HEK293 (cell line): ENCODE results near the gene RMND5B.

Experiments
- CTCF ChIA-PET: fragments of 350-600 bp; formaldehyde crosslinking; extraction: SDS; loops from one replicate; lab custom pipeline; 2021; ENCODE audit warnings: antibody characterized with exemption; lab: Yijun Ruan, JAX
- POLR2A ChIA-PET: fragments of 300-600 bp; formaldehyde crosslinking; extraction: SDS; loops from one replicate; lab custom pipeline; 2020; ENCODE audit warnings: antibody characterized with exemption, inconsistent platforms; lab: Yijun Ruan, JAX
- H3K27ac ChIP-seq: fragments of 200-500 bp; sonication (Bioruptor generic); 2 replicates; pipeline ENCODE4 v1.5.1; 2014; ENCODE audit warnings: low read depth, low read length, control low read depth, inconsistent platforms; ENCODE audit errors: extremely low read depth
- H3K36me3 ChIP-seq, 2 experiments: fragments of 200-500 bp in 1 of 2; sonication (Bioruptor generic) in 1 of 2; 1 replicate in 1 of 2; 2 replicates in 1 of 2; pipeline ENCODE4 v1.5.1; 2014 to 2017; ENCODE audit warnings: inconsistent platforms in 2 of 2, low read length in 2 of 2; ENCODE audit not compliant: control insufficient read depth in 2 of 2, insufficient read depth in 1 of 2
- H3K4me1 ChIP-seq: fragments of 200-500 bp; sonication (Bioruptor generic); 2 replicates; pipeline ENCODE4 v1.5.1; 2014; ENCODE audit warnings: mild to moderate bottlenecking, low read length, inconsistent platforms; ENCODE audit not compliant: control insufficient read depth, insufficient read depth
- H3K4me3 ChIP-seq: 2 replicates; pipeline ENCODE4 v1.5.1; 2011; ENCODE audit warnings: low read depth, mild to moderate bottlenecking, control low read depth, low read length, moderate library complexity
- H3K9me3 ChIP-seq: fragments of 200-500 bp; sonication (Bioruptor generic); 2 replicates; pipeline ENCODE4 v1.5.1; 2014; ENCODE audit warnings: low read depth, low read length, inconsistent platforms; ENCODE audit not compliant: control insufficient read depth, insufficient read depth
- GFI1B ChIP-seq: fragments of 450-650 bp; formaldehyde crosslinking; IDR thresholded peaks from 2 replicates; pipeline ENCODE4 v1.5.1; 2016; ENCODE audit warnings: missing biosample characterization, missing genetic modification characterization
- GLIS1 ChIP-seq: fragments of 450-650 bp; formaldehyde crosslinking; IDR thresholded peaks from 2 replicates; pipeline ENCODE4 v1.5.1; 2016; ENCODE audit warnings: missing biosample characterization, missing genetic modification characterization
- KLF7 ChIP-seq: fragments of 450-650 bp; formaldehyde crosslinking; IDR thresholded peaks from 2 replicates; pipeline ENCODE4 v1.5.1; 2016; ENCODE audit warnings: missing biosample characterization, missing genetic modification characterization, borderline replicate concordance
- PRDM1 ChIP-seq: fragments of 450-650 bp; formaldehyde crosslinking; IDR thresholded peaks from 2 replicates; pipeline ENCODE4; 2016; ENCODE audit warnings: missing biosample characterization, missing genetic modification characterization
- SETDB1 ChIP-seq: IDR thresholded peaks from one replicate; pipeline ENCODE4 v1.6.1; 2017; ENCODE audit warnings: mild to moderate bottlenecking, low read length, moderate library complexity, mixed read lengths; ENCODE audit not compliant: insufficient read length
- TRIM28 ChIP-seq: IDR thresholded peaks from 2 replicates; pipeline ENCODE4 v1.6.1; 2011; ENCODE audit warnings: low read length, control low read depth, borderline replicate concordance
- ZBTB1 ChIP-seq: fragments of 450-650 bp; formaldehyde crosslinking; IDR thresholded peaks from 2 replicates; pipeline ENCODE4 v1.5.1; 2016; ENCODE audit warnings: missing biosample characterization, missing genetic modification characterization
- ZNF174 ChIP-seq: fragments of 450-650 bp; formaldehyde crosslinking; IDR thresholded peaks from 2 replicates; pipeline ENCODE4 v1.5.0; 2017; ENCODE audit warnings: missing biosample characterization, mild to moderate bottlenecking, missing genetic modification characterization
- ZNF202 ChIP-seq: fragments of 450-650 bp; formaldehyde crosslinking; IDR thresholded peaks from 2 replicates; pipeline ENCODE4 v1.5.1; 2016; ENCODE audit warnings: missing biosample characterization, missing genetic modification characterization, borderline replicate concordance
- ZNF221 ChIP-seq: fragments of 450-650 bp; formaldehyde crosslinking; IDR thresholded peaks from 2 replicates; pipeline ENCODE4 v1.5.1; 2017; ENCODE audit warnings: missing biosample characterization, missing genetic modification characterization, borderline replicate concordance
- ZNF266 ChIP-seq: fragments of 450-650 bp; formaldehyde crosslinking; IDR thresholded peaks from 2 replicates; pipeline ENCODE4 v1.5.1; 2016; ENCODE audit warnings: missing biosample characterization, missing genetic modification characterization, low read depth
- ZNF302 ChIP-seq: fragments of 450-650 bp; formaldehyde crosslinking; IDR thresholded peaks from 2 replicates; pipeline ENCODE4 v1.5.1; 2016; ENCODE audit warnings: missing biosample characterization, missing genetic modification characterization, low read depth
- ZNF311 ChIP-seq: fragments of 450-650 bp; formaldehyde crosslinking; IDR thresholded peaks from 2 replicates; pipeline ENCODE4 v1.5.1; 2017; ENCODE audit warnings: missing biosample characterization, missing genetic modification characterization, borderline replicate concordance
- ZNF341 ChIP-seq: fragments of 450-650 bp; formaldehyde crosslinking; IDR thresholded peaks from 2 replicates; pipeline ENCODE4; 2016; ENCODE audit warnings: low read depth, missing biosample characterization, missing genetic modification characterization
- ZNF354C ChIP-seq: fragments of 450-650 bp; formaldehyde crosslinking; IDR thresholded peaks from 2 replicates; pipeline ENCODE4 v1.5.1; 2016; ENCODE audit warnings: missing biosample characterization, missing genetic modification characterization, low read depth, borderline replicate concordance
- ZNF394 ChIP-seq: fragments of 450-650 bp; formaldehyde crosslinking; IDR thresholded peaks from 2 replicates; pipeline ENCODE4 v1.5.1; 2016; ENCODE audit warnings: missing biosample characterization, missing genetic modification characterization, mild to moderate bottlenecking, moderate library complexity, borderline replicate concordance
- ZNF404 ChIP-seq: fragments of 450-650 bp; formaldehyde crosslinking; IDR thresholded peaks from 2 replicates; pipeline ENCODE4 v1.5.1; 2017; ENCODE audit warnings: missing biosample characterization, missing genetic modification characterization
- ZNF416 ChIP-seq: fragments of 450-650 bp; formaldehyde crosslinking; IDR thresholded peaks from 2 replicates; pipeline ENCODE4 v1.5.1; 2016; ENCODE audit warnings: missing biosample characterization, missing genetic modification characterization
- ZNF426 ChIP-seq: fragments of 450-650 bp; formaldehyde crosslinking; IDR thresholded peaks from 2 replicates; pipeline ENCODE4 v1.5.1; 2017; ENCODE audit warnings: missing biosample characterization, missing genetic modification characterization, mild to moderate bottlenecking, inconsistent platforms, moderate library complexity
- ZNF510 ChIP-seq: fragments of 450-650 bp; formaldehyde crosslinking; IDR thresholded peaks from 2 replicates; pipeline ENCODE4 v1.5.1; 2018; ENCODE audit warnings: mild to moderate bottlenecking, missing genetic modification characterization, missing biosample characterization; ENCODE audit not compliant: insufficient replicate concordance
- ZNF514 ChIP-seq: fragments of 450-650 bp; formaldehyde crosslinking; IDR thresholded peaks from 2 replicates; pipeline ENCODE4 v1.5.1; 2016; ENCODE audit warnings: missing biosample characterization, missing genetic modification characterization
- ZNF585B ChIP-seq: fragments of 450-650 bp; formaldehyde crosslinking; IDR thresholded peaks from 2 replicates; pipeline ENCODE4 v1.5.1; 2016; ENCODE audit warnings: missing biosample characterization, missing genetic modification characterization
- ZNF621 ChIP-seq: fragments of 450-650 bp; formaldehyde crosslinking; IDR thresholded peaks from 2 replicates; pipeline ENCODE4 v1.5.1; 2017; ENCODE audit warnings: missing biosample characterization, missing genetic modification characterization
- ZNF654 ChIP-seq: fragments of 450-650 bp; formaldehyde crosslinking; IDR thresholded peaks from 2 replicates; pipeline ENCODE4 v1.5.1; 2016; ENCODE audit warnings: low read depth, missing biosample characterization, missing genetic modification characterization
- ZNF658 ChIP-seq: fragments of 450-650 bp; formaldehyde crosslinking; IDR thresholded peaks from 2 replicates; pipeline ENCODE4; 2016; ENCODE audit warnings: missing biosample characterization, missing genetic modification characterization
- ZNF747 ChIP-seq: fragments of 450-650 bp; formaldehyde crosslinking; IDR thresholded peaks from 2 replicates; pipeline ENCODE4 v1.5.1; 2016; ENCODE audit warnings: missing biosample characterization, missing genetic modification characterization
- ZNF791 ChIP-seq: fragments of 450-650 bp; formaldehyde crosslinking; IDR thresholded peaks from 2 replicates; pipeline ENCODE4 v1.5.1; 2016; ENCODE audit warnings: missing biosample characterization, missing genetic modification characterization
- ZSCAN30 ChIP-seq: fragments of 450-650 bp; IDR thresholded peaks from 2 replicates; pipeline ENCODE4 v1.5.1; 2018; ENCODE audit warnings: missing biosample characterization, mild to moderate bottlenecking, missing genetic modification characterization, moderate library complexity
- ZXDB ChIP-seq: fragments of 450-650 bp; formaldehyde crosslinking; IDR thresholded peaks from 2 replicates; pipeline ENCODE4 v1.5.1; 2016; ENCODE audit warnings: missing biosample characterization, missing genetic modification characterization
- TF ChIP-seq, protein P1 (sequence below): fragments of 450-650 bp; formaldehyde crosslinking; IDR thresholded peaks from 2 replicates; pipeline ENCODE4 v1.5.1; 2017; ENCODE audit warnings: missing biosample characterization, missing genetic modification characterization
- TF ChIP-seq, protein P2 (sequence below): fragments of 450-650 bp; formaldehyde crosslinking; IDR thresholded peaks from 2 replicates; pipeline ENCODE4 v1.5.1; 2016; ENCODE audit warnings: missing biosample characterization, missing genetic modification characterization, borderline replicate concordance
- TF ChIP-seq, protein P3 (sequence below): fragments of 450-650 bp; formaldehyde crosslinking; IDR thresholded peaks from 2 replicates; pipeline ENCODE4 v1.5.1; 2016; ENCODE audit warnings: missing biosample characterization, missing genetic modification characterization
- TF ChIP-seq, protein P4 (sequence below): fragments of 450-650 bp; formaldehyde crosslinking; IDR thresholded peaks from 2 replicates; pipeline ENCODE4 v1.5.1; 2016; ENCODE audit warnings: missing biosample characterization, missing genetic modification characterization

Gene RMND5B

DNA sequence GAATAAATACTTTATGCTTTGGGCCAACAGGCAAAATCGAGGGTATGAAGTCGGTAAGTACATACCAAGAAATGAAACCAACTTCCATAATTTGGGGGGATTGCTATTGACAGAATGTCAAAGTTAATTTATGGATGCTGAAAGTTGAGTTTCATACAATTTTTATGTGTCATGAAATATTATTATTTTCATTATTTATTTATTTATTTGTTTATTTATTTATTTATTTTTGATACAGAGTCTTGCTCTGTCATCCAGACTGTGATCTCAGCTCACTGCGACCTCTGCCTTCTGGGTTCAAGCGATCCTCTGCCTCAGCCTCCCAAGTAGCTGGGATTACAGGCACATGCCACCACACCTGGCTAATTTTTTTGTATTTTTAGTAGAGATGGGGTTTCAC, 60.8 kb downstream of the RMND5B start (continued):
- TF ChIP-seq ZNF266 (tag by site-specific recombination) (peak; percentile 78), ZBTB1 (0 out of 2 replicates have a peak, but pooled peaks have one; percentile 56), GFI1B (tag by site-specific recombination) (no peak), ZXDB (no peak), ZNF426 (tag by site-specific recombination) (peak; percentile 75), ZNF394 (peak; percentile 86; the same call in 1 of the 2 replicates), ZNF341 (tag by site-specific recombination) (no peak; the same call in 1 of the 2 replicates), ZNF791 (tag by site-specific recombination) (0 out of 2 replicates have a peak, but pooled peaks have one; percentile 19), ZNF658 (tag by site-specific recombination) (no peak), ZNF311 (tag by site-specific recombination) (no peak), ZNF354C (tag by site-specific recombination) (0 out of 2 replicates have a peak, but pooled peaks have one; percentile 38), SETDB1 (no peak), ZNF510 (peak; percentile 68), ZSCAN30 (tag by site-specific recombination) (no peak), ZNF654 (tag by site-specific recombination) (peak; percentile 23; the same call in 1 of the 2 replicates), ZNF416 (no peak), ZNF514 (0 out of 2 replicates have a peak, but pooled peaks have one; percentile 31), ZNF302 (tag by site-specific recombination) (no peak), ZNF585B (tag by site-specific recombination) (no peak), ZNF174 (no peak)
- TF ChIP-seq, protein P1, sequence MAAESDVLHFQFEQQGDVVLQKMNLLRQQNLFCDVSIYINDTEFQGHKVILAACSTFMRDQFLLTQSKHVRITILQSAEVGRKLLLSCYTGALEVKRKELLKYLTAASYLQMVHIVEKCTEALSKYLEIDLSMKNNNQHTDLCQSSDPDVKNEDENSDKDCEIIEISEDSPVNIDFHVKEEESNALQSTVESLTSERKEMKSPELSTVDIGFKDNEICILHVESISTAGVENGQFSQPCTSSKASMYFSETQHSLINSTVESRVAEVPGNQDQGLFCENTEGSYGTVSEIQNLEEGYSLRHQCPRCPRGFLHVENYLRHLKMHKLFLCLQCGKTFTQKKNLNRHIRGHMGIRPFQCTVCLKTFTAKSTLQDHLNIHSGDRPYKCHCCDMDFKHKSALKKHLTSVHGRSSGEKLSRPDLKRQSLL (tag by site-specific recombination), result no peak
- TF ChIP-seq, protein P2, sequence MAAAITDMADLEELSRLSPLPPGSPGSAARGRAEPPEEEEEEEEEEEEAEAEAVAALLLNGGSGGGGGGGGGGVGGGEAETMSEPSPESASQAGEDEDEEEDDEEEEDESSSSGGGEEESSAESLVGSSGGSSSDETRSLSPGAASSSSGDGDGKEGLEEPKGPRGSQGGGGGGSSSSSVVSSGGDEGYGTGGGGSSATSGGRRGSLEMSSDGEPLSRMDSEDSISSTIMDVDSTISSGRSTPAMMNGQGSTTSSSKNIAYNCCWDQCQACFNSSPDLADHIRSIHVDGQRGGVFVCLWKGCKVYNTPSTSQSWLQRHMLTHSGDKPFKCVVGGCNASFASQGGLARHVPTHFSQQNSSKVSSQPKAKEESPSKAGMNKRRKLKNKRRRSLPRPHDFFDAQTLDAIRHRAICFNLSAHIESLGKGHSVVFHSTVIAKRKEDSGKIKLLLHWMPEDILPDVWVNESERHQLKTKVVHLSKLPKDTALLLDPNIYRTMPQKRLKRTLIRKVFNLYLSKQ (tag by site-specific recombination), result no peak

DNA sequence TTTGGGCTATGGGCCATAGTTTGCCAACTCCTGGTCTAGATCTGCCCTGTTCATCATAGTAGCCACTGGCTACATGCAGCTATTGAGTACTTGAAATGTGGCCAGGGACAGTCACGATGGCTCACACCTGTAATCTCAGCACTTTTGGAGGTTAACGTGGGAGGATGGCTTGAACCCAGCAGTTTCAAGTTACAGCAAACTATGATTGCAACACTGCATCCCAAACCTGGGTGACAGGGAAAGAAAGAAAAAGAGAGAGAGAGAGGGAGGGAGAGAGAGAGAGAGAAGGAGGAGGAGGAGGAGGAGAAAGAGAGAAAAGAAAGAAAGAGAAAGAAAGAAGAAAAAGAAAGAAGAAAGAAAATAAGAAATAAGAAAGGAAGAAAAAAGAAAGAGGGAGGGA, 61.4 kb downstream of the RMND5B start:
- CTCF ChIA-PET, result interaction anchor here (0.5 kb wide), 1 partner anchor 104 kb away, joined by 3 read pairs; no protein-coding TSS in a partner anchor
- H3K27ac ChIP-seq, result no peak overlapping the region
- no peaks in the 10 kb centered on the region for H3K9me3 ChIP-seq
- no peak overlapping the region for H3K4me3 ChIP-seq
- POLR2A ChIA-PET, result interaction anchor here (2.0 kb wide), 1 partner anchor 12 kb away, joined by 6 read pairs; the partner anchor contains the start of gene HNRNPAB
- H3K36me3 ChIP-seq, result no peaks in the 10 kb centered on the region
- no peaks in the 10 kb centered on the region for H3K4me1 ChIP-seq
- TF ChIP-seq ZNF341 (tag by site-specific recombination) (no peak), ZNF221 (tag by site-specific recombination) (no peak), ZSCAN30 (tag by site-specific recombination) (no peak), ZNF585B (tag by site-specific recombination) (no peak), KLF7 (no peak), ZNF747 (tag by site-specific recombination) (no peak), TRIM28 (no peak), PRDM1 (tag by site-specific recombination) (peak; percentile 82), ZNF621 (no peak), ZNF202 (no peak), ZNF404 (no peak), GLIS1 (tag by site-specific recombination) (no peak)
- TF ChIP-seq, protein P3, sequence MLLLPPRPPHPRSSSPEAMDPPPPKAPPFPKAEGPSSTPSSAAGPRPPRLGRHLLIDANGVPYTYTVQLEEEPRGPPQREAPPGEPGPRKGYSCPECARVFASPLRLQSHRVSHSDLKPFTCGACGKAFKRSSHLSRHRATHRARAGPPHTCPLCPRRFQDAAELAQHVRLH (tag by site-specific recombination), result no peak
- TF ChIP-seq, protein P4, sequence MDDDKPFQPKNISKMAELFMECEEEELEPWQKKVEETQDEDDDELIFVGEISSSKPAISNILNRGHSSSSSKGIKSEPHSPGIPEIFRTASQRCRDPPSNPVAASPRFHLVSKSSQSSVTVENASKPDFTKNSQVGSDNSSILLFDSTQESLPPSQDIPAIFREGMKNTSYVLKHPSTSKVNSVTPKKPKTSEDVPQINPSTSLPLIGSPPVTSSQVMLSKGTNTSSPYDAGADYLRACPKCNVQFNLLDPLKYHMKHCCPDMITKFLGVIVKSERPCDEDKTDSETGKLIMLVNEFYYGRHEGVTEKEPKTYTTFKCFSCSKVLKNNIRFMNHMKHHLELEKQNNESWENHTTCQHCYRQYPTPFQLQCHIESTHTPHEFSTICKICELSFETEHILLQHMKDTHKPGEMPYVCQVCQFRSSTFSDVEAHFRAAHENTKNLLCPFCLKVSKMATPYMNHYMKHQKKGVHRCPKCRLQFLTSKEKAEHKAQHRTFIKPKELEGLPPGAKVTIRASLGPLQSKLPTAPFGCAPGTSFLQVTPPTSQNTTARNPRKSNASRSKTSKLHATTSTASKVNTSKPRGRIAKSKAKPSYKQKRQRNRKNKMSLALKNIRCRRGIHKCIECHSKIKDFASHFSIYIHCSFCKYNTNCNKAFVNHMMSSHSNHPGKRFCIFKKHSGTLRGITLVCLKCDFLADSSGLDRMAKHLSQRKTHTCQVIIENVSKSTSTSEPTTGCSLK (tag by site-specific recombination), result no peak
- TF ChIP-seq, protein P2 (tag by site-specific recombination), result no peak
